ENCODE results near the gene C13orf46.

C13orf46 gene

GRCh38 chr13:113971471-113972231 is 2.2 kb downstream of the C13orf46 start:
- no peak for DNase-seq (ENCODE audit: low read depth in 3 of 3)

DNA sequence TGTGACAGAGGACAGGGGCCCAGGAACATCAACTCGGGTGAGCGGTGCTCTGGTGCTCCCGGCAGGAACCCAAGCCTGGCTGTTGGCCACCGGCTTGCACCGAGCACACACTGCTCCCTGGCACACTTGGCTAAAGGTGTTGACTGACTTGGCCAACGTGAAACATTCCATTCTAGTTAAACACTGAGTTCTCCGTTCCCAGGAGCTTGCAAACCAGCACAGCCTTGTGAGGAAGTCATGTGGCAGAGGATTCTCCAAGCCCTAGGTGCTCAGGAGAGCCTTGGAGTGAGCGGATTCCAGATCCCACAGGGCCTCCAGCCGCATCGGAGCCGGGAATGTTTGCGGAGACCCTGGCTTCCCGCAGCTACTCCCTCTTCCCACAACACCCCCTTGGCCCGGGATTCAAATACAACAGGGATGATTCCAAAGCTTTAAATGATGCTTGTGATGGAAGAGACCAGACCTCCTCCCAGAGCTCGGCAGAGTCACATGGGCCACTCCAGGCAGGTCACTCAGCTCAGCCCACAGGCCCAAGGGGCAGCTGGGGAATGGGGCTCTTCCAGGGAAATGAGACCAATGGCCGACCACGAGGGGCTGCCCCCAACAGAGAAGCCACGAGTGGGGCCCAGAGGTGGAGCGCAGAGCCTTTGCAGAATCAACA is 2.9 kb downstream of the C13orf46 start:
- DNase-seq (ENCODE audit: low read depth in 3 of 3) = no peak

DNA sequence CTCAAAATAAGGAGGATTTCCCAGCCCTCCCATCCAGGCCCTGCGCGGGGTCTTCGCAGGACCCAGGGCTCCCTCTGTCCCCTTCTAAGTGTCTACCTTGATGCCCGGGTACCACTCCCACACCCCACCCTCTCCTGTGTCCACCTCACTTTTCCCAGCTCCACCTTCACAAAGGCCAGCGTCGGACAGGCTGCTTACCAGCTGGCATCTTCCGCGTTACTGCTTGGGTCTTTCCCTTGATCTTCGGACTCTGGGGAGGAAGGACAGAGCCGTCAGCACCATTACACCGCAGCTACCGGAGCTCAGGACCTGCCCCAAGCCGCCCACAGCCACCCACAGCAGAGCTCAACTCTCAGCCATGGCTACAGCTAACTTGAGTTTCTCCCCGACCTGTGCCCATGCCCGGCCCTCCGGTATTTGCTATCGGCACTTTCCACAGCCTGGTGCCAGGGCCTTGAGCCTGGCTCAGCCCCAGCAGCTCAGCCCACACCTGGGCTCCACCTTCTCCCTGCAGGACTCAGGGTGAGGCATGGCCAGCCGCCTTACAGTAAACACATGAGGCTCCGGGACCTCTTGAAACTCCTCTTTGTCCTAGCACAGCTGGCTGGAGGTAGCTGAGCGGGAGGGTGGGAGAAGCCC is 3.8 kb downstream of the C13orf46 start:
- DNase-seq (ENCODE audit: low read depth in 3 of 3) = no peak

GRCh38 chr13:113969311-113969972 is 4.4 kb downstream of the C13orf46 start:
- no peak for DNase-seq (ENCODE audit: low read depth in 3 of 3)

- DNase-seq (ENCODE audit: low read depth in 3 of 3) = no peak
Measured at GRCh38 chr13:113968463-113969310, 5.2 kb downstream of the C13orf46 start.

GRCh38 chr13:113967729-113968462 is 6.0 kb downstream of the C13orf46 start:
- DNase-seq (ENCODE audit: low read depth in 3 of 3) = no peak

- DNase-seq (ENCODE audit: low read depth in 3 of 3) = no peak
Measured at GRCh38 chr13:113967206-113967720, 6.6 kb downstream of the C13orf46 start.

DNA sequence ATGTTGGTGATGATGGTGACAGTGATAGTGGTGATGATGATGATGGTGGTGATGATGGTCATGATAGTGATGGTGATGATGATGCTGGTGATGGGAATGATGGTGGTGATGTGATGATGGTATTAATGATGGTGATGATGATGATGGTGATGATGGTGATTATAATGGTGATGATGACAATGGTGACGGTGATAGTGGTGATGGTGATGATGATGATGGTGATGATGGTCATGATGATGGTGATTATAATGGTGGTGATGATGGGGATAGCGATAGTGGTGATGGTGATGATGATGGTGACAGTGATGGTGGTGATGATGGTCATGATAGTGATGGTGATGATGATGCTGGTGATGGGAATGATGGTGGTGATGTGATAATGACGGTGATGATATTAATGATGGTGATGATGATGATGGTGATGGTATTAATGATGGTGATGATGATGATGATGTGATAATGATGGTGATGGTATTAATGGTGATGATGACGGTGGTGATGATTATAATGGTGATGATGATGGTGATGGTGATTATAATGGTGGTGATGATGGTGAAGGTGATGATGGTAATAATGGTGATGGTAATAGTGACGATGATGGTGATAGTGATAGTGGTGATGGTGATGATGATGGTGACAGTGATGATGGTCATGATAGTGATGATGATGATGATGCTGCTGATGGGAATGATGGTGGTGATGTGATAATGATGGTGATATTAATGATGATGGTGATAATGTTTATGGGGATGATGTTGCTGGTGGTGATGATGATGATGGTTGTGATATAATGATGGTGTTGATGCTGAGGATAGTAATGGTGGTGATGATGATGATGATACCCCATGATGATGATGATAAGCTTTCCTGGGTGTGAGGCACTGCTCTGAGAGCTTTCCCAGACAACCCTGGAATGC is 7.7 kb downstream of the C13orf46 start:
- no peak for DNase-seq (ENCODE audit: low read depth in 3 of 3)

- DNase-seq (ENCODE audit: low read depth in 3 of 3) = no peak
Measured at GRCh38 chr13:113965383-113965874, 8.4 kb downstream of the C13orf46 start.

- DNase-seq (ENCODE audit: low read depth in 3 of 3) = no peak
Measured at GRCh38 chr13:113964251-113964995, 9.5 kb downstream of the C13orf46 start.

DNA sequence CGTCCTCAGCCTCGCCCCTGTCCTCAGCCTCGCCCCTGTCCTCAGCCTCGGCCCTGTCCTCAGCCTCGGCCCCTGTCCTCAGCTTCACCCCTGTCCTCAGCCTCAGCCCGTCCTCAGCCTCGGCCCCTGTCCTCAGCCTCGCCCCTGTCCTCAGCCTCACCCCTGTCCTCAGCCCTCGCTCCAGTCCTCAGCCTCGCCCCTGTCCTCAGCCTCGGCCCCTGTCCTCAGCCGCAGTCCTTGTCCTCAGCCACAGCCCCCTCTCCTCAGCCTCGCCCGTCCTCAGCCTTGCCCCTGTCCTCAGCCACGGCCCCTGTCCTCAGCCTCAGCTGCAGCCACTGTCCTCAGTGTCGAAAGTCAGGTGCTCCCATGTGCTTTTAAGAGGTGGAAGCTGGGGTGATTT is 10.5 kb downstream of the C13orf46 start:
- no peak for DNase-seq (ENCODE audit: low read depth in 3 of 3)

DNA sequence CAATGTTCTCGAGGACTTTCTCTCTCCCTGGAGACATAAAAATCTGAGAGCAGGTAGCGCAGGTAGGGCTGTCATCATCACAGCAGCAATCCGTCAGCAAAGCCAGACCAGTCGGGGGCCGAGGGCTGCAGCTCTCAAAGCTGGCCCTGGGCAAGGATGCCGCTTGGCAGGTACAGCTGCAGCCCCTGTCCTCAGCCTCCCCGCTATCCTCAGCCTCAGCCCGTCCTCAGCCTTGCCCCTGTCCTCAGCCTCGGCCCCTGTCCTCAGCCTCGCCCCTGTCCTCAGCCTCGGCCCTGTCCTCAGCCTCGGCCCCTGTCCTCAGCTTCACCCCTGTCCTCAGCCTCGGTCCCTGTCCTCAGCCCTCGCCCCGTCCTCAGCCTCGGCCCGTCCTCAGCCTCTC is 10.9 kb downstream of the C13orf46 start:
- DNase-seq (ENCODE audit: low read depth in 3 of 3) = no peak

DNA sequence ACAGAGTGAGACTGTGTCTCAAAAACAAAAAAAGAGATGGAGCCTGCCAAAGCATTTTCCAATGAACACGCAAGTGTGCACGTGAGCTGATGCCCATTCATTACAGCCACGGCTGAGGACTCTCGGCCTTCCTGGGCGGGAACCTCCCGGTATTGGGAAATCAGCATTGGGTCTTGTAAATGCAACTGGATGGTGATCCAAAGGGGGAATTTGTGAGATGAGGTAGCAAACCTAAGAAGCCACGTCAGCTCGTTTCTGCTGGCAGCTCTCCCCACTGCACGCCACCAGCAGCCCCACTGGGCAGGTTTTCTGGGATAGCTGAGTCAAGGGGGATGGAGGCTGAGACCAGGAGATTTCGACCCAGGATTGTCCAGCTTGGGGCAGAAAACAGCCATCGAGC is 11.5 kb downstream of the C13orf46 start:
- DNase-seq (ENCODE audit: low read depth in 3 of 3) = no peak

DNA sequence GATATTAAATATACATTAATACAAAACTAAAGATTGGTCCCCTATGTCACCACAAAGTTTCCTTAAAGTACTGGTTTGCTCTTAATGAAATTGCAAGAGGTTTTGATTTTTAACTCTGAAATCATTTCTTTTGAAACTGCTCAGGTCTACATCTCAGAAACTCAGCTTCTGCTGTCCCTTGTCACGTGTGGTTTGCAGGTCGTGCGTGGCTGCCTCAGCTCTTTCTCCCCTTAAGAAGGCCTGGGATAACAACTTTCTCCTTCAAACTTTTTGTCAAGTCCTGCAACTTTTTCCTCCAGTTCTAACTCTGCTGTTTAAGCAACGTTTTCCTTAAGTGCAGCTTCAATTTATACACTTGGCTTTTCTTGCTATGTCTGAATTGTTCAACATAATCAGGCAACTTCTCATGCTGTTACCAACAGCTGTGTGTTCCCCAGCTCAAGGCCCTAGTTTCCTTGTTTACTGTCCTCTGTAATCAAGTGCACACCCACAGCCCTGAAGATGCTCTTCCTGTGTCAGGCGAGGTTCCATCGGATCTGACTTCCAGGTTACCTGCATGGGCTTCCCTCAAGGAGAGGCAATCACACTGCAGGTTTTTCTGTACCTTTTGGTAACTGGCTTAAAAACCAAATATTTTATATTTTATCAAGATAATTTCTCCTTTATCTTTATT is 13.5 kb downstream of the C13orf46 start:
- DNase-seq (ENCODE audit: low read depth in 3 of 3) = no peak

DNA sequence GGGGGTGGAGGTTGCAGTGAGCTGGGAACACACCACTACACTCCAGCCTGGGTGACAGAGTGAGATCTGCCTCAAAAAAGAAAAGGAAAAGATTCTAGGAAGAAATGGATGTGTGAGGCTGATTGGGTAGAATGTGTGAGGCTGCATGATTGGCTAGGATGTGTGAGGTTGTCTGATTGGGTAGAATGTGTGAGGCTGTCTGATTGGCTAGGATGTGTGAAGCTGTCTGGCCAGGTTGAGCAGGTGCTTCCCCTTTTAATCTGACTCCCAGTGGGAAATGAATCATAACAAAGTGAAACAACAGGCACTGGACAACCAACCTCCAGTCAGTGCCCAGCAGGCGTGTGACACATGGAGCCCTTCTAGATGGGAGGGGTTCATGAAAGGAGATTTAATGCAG is 14.7 kb downstream of the C13orf46 start:
- DNase-seq (ENCODE audit: low read depth in 3 of 3) = no peak

DNA sequence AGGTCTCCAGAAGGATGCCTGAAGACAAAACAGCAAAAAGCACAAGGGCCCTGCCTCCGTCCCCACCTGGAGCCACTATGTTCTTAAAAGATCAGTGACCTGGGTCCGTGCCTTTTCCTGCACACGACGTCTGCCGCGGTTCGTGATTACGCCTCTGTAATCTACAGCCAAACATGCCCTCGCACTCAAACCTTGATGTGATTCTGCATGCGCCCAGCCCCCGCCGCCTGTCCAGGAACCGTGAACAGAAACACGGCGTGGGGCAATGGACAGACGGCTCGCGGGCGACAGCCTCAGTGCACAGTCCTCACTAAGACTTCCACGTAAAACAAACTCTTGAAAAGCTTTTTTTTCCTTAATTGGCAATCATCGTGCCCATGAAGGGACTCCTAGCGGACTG is 15.5 kb downstream of the C13orf46 start:
- DNase-seq (ENCODE audit: low read depth in 3 of 3) = no peak

- no peak for DNase-seq (ENCODE audit: low read depth in 3 of 3)
Measured at GRCh38 chr13:113956571-113956970, 17.3 kb downstream of the C13orf46 start.

DNA sequence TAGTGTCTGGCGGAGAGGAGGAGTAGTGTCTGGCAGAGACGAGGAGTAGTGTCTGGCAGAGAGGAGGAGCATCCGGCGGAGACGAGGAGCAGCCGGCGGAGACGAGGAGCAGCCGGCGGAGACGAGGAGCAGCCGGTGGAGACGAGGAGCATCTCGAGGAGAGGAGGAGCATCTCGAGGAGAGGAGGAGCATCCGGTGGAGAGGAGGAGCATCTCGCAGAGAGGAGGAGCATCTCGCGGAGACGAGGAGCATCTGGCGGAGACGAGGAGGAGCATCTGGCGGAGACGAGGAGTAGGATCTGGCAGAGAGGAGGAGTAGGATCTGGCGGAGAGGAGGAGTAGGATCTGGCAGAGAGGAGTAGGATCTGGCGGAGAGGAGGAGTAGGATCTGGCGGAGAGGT is 18.2 kb downstream of the C13orf46 start:
- no peak for DNase-seq (ENCODE audit: low read depth in 3 of 3)

Data from stimulated activated CD4-positive, alpha-beta T cell treated with anti-CD3 and anti-CD28 coated beads, TNF-alpha, amount 100 ng/mL, for 4 hours (primary cell).